Measurements from ENCODE around the gene LIF.
"Not testable (repeated sequence)": the region's sequence is repeated elsewhere in the genome, so short reads cannot be mapped to it uniquely, and the experiment has no call there.

Gene LIF

DNA sequence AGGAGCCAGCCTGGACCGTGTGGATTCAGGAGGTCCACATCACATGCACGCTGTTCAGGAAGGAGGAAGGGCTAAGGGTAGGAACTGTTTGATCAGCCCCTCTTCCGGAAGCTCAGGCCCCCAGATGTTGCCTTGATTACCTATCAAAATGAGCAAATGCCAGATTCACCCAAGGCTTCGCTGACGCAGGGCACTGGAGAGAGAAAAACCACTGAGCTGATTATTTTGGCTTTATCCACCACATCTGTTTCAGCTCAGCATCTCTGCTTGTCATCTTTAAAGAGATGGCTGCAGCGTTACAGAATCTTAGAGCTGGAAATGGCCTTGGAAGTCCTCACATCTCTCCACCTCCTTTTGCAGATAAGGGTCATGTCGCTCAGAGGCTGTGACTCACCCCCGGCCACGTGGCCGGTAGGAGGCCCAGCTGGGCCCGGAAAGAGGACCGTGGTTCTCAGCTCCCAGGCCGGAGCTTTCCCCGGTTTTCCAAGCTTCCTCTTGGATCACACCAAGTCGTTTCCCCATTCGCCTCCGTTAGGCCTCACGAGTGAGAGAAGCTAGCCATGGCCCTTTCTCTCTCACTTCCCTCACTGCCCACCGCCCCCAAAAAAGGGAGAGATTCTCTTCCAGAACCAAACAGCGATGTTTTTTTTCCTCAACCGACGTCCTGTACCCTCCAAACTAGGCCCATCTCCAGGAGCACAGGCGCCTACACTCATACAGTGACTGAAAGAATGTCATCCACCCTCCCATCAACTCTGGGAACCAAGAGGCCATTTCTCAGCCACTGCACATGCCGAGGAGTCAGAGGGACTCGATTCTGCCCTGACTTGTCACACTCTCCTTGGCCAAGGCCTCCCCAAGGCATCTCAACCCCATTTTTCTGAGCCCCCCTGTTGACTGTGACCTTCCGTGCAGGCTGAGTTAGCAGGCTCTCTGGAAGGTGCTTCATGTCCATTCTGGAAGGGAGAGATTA, 37.6 kb downstream of the LIF start:
- no peak overlapping the region for H3K9ac ChIP-seq (ENCODE audit: low read depth in 1 of 2, low read length in 2 of 2)

DNA sequence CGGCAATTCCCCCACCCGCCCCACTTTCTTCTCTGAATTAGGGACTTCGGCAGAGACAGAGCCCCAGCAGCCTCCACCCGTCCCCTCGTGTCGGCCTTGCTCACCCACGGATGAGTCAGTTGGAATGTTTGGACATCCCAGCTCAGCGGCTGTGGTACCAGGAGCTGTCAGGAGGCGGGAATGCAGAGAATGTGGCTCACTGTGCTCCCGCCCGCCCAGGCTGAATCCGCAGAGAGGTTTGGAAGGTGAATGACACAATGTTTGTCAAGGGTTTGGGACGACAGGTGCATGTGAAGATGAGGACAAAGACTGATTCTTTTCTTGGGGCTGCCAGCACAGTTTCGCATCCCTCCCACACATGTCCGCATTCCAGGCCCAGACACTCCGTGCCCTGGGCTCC, 39.6 kb downstream of the LIF start:
- Histone ChIP-seq H3K27ac (ENCODE audit: low read depth in 2 of 2, low read length in 2 of 2) (no peak overlapping the region), H3K4me3 (ENCODE audit: low read length in 2 of 2) (no peak overlapping the region), H3K4me1 (ENCODE audit: control insufficient read depth in 2 of 2, insufficient read depth in 2 of 2, low read length in 2 of 2) (peaks cover 6 to 13% of the 10 kb centered on the region in 2 donors), H3K27me3 (ENCODE audit: control insufficient read depth in 2 of 2, insufficient read depth in 2 of 2, low read length in 2 of 2) (peaks cover 0 to 2% of the 10 kb centered on the region in 2 donors), H3K9ac (ENCODE audit: low read depth in 1 of 2, low read length in 2 of 2) (no peak overlapping the region), H3K36me3 (ENCODE audit: control insufficient read depth in 2 of 2, insufficient read depth in 2 of 2, low read length in 2 of 2) (no peaks in the 10 kb centered on the region), H3K9me3 (ENCODE audit: control insufficient read depth in 2 of 2, low read length in 2 of 2) (no peaks in the 10 kb centered on the region)

More for the DNA sequence above, 37.6 kb downstream of the LIF start:
- Histone ChIP-seq H3K36me3 (ENCODE audit: control insufficient read depth in 2 of 2, insufficient read depth in 2 of 2, low read length in 2 of 2) (no peaks in the 10 kb centered on the region), H3K9me3 (ENCODE audit: control insufficient read depth in 2 of 2, low read length in 2 of 2) (no peaks in the 10 kb centered on the region), H3K27me3 (ENCODE audit: control insufficient read depth in 2 of 2, insufficient read depth in 2 of 2, low read length in 2 of 2) (peaks cover 0 to 2% of the 10 kb centered on the region in 2 donors), H3K4me1 (ENCODE audit: control insufficient read depth in 2 of 2, insufficient read depth in 2 of 2, low read length in 2 of 2) (peaks cover 0 to 4% of the 10 kb centered on the region in 2 donors), H3K27ac (ENCODE audit: low read depth in 2 of 2, low read length in 2 of 2) (peak overlapping the region; percentile 13 to 43), H3K4me3 (ENCODE audit: low read length in 2 of 2) (no peak overlapping the region)

DNA sequence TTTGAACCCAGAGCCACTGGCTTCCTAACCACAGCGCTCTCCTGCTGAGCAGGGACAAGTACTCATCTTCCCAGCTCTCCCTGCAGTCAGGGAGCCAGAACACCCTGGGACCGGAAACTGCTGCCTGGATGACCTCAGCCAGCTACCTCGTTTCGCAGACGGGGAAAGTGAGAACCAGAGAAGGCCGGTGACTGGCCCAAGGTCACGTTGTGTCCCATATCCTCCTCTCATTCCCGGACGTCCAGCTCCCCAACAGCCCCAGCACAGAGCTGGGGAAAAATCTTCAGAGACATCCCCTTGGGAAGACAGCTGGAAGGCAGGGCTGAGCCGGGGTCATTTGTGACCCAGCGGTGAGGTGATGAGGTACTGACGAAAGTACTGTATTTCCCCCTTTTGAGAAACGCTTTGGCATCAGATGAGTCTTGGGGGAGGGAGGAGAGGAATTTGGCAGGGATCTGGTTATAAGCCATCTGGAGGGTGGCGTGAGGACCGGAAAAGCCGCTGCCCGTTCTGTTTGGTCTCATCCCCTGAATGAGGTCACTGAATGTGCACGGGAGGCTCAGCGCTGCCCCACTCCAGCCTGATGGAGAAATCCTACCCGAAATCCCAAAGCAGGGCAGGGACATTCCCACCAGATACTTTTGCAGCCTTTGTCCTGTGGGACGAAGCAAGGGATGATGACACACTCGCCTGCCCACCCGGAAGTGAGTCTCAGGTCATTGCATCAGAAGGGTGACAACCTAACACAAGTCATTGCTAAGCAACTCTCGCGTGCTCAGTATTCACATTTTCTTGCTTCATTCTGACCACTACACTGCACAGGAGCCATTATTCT, 41.1 kb downstream of the LIF start:
- no peak overlapping the region for H3K9ac ChIP-seq (ENCODE audit: low read depth in 1 of 2, low read length in 2 of 2)
- no peak overlapping the region for H3K4me3 ChIP-seq (ENCODE audit: low read length in 2 of 2)
- peaks cover 6 to 16% of the 10 kb centered on the region in 2 donors for H3K4me1 ChIP-seq (ENCODE audit: control insufficient read depth in 2 of 2, insufficient read depth in 2 of 2, low read length in 2 of 2)
- no peaks in the 10 kb centered on the region for H3K27me3 ChIP-seq (ENCODE audit: control insufficient read depth in 2 of 2, insufficient read depth in 2 of 2, low read length in 2 of 2)
- H3K27ac ChIP-seq (ENCODE audit: low read depth in 2 of 2, low read length in 2 of 2): peak overlapping the region in 1 of 2 donors; percentile 16
- no peaks in the 10 kb centered on the region for H3K9me3 ChIP-seq (ENCODE audit: control insufficient read depth in 2 of 2, low read length in 2 of 2)
- H3K36me3 ChIP-seq (ENCODE audit: control insufficient read depth in 2 of 2, insufficient read depth in 2 of 2, low read length in 2 of 2): no peaks in the 10 kb centered on the region

DNA sequence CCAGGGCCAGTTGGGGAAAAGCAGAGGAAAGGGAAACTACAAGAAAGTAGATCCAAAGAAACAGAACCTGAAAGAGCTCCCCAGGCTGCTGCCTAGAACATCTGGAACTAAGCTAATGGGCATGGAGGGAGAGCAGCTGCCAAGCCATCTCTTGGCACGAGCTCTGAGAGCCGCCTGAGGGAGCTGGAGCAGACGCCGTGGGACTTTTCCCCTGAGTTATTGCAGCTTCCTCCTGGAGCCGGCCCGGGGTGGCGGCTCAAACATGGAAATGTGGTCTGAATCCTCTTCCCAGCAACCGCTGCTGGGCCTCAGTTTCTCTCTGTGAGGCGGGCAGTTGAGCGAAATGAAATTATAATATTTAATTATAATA, 41.8 kb downstream of the LIF start:
- Histone ChIP-seq H3K27ac (ENCODE audit: low read depth in 2 of 2, low read length in 2 of 2) (no peak overlapping the region), H3K36me3 (ENCODE audit: control insufficient read depth in 2 of 2, insufficient read depth in 2 of 2, low read length in 2 of 2) (no peaks in the 10 kb centered on the region), H3K4me1 (ENCODE audit: control insufficient read depth in 2 of 2, insufficient read depth in 2 of 2, low read length in 2 of 2) (peaks cover 6 to 16% of the 10 kb centered on the region in 2 donors), H3K9me3 (ENCODE audit: control insufficient read depth in 2 of 2, low read length in 2 of 2) (no peaks in the 10 kb centered on the region), H3K9ac (ENCODE audit: low read depth in 1 of 2, low read length in 2 of 2) (no peak overlapping the region), H3K27me3 (ENCODE audit: control insufficient read depth in 2 of 2, insufficient read depth in 2 of 2, low read length in 2 of 2) (no peaks in the 10 kb centered on the region), H3K4me3 (ENCODE audit: low read length in 2 of 2) (no peak overlapping the region)

DNA sequence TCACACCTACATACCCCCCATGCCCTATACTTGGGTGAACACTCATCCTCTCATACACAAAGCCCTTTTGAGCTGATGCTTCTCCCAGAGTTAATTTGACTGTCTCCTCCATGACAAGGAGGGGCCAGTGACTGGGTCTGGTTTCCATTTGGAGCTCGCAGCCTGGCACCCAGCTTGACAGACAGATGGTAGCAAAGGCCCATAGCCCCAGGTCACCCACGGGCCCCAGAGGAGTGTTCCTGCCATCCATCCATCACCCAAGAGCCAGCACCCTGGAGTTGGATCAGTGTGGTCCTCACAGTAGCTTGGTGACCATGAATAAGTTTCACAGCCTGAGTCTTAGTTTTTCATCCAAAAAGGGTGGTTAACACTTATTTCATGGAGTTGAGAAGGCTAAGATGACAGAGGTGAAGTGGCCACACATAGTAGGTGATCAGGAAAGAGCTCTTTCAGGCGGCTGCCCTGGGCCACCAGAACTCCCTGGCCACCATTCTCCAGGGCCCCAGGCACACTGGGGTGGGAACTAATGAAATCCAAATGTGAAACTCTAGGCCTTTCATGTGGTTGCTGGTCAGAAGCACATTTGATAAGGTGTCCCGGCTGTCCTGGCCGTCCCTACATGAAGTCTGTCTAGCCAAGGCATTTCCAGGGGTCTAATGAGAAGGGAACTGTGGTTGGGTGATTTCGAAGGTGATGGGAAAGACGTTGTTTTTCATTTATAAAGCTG, 42.4 kb downstream of the LIF start:
- no peaks in the 10 kb centered on the region for H3K36me3 ChIP-seq (ENCODE audit: control insufficient read depth in 2 of 2, insufficient read depth in 2 of 2, low read length in 2 of 2)
- H3K9ac ChIP-seq (ENCODE audit: low read depth in 1 of 2, low read length in 2 of 2): no peak overlapping the region
- no peak overlapping the region for H3K4me3 ChIP-seq (ENCODE audit: low read length in 2 of 2)
- no peaks in the 10 kb centered on the region for H3K27me3 ChIP-seq (ENCODE audit: control insufficient read depth in 2 of 2, insufficient read depth in 2 of 2, low read length in 2 of 2)
- H3K4me1 ChIP-seq (ENCODE audit: control insufficient read depth in 2 of 2, insufficient read depth in 2 of 2, low read length in 2 of 2): peaks cover 6 to 16% of the 10 kb centered on the region in 2 donors
- H3K9me3 ChIP-seq (ENCODE audit: control insufficient read depth in 2 of 2, low read length in 2 of 2): no peaks in the 10 kb centered on the region
- H3K27ac ChIP-seq (ENCODE audit: low read depth in 2 of 2, low read length in 2 of 2): no peak overlapping the region

DNA sequence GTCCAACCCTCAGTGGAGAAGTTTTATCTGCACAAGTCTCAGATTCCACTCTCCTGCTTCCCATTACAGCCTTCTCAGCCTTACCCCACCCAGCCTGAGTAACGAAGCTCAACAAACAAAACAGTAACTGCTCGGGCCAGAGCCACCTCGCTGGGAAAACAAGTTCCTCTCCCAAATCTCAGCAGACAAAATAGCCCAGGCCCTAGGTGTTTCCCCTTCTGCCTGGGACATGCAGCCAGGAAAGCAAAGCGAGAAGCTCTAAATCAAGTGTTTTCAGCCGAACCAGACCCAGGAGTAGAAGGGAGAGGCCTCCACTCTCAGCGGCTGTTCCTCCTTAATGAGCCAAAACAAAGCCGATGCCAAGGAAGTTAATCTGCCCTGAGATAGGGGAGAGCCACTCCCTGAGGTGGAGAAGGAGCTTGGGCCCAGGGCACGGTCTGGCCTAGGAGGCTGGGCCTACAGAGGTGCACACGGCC, 44.0 kb downstream of the LIF start:
- peaks cover 6 to 16% of the 10 kb centered on the region in 2 donors for H3K4me1 ChIP-seq (ENCODE audit: control insufficient read depth in 2 of 2, insufficient read depth in 2 of 2, low read length in 2 of 2)
- H3K9me3 ChIP-seq (ENCODE audit: control insufficient read depth in 2 of 2, low read length in 2 of 2): no peaks in the 10 kb centered on the region
- H3K36me3 ChIP-seq (ENCODE audit: control insufficient read depth in 2 of 2, insufficient read depth in 2 of 2, low read length in 2 of 2): no peaks in the 10 kb centered on the region
- no peaks in the 10 kb centered on the region for H3K27me3 ChIP-seq (ENCODE audit: control insufficient read depth in 2 of 2, insufficient read depth in 2 of 2, low read length in 2 of 2)
- peak overlapping the region; percentile 82 for H3K27ac ChIP-seq (ENCODE audit: low read depth in 2 of 2, low read length in 2 of 2)
- H3K4me3 ChIP-seq (ENCODE audit: low read length in 2 of 2): peak overlapping the region in 1 of 2 donors; percentile 48
- peak overlapping the region in 1 of 2 donors; percentile 49 for H3K9ac ChIP-seq (ENCODE audit: low read depth in 1 of 2, low read length in 2 of 2)

DNA sequence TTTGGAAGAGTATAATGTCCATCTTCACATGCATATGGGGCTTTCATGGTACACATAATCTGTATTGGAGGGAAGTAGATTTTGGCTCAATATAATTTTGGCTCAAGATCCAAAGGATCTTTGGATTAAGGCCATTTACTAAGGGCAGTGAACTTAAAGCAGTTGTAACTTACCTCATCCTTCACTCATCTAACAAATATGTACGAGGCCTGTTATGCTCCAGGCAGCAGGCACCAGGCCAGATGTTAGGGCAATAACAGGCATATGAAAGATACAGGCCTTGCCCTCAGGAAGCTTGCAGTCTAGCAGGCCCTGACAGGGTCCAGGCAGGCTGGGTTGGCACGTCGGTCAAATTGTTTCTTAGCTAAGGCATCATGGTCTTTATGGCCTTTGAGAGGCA, 44.6 kb downstream of the LIF start:
- Histone ChIP-seq H3K4me1 (ENCODE audit: control insufficient read depth in 2 of 2, insufficient read depth in 2 of 2, low read length in 2 of 2) (peaks cover 6 to 16% of the 10 kb centered on the region in 2 donors), H3K9ac (ENCODE audit: low read depth in 1 of 2, low read length in 2 of 2) (no peak overlapping the region), H3K36me3 (ENCODE audit: control insufficient read depth in 2 of 2, insufficient read depth in 2 of 2, low read length in 2 of 2) (no peaks in the 10 kb centered on the region), H3K27ac (ENCODE audit: low read depth in 2 of 2, low read length in 2 of 2) (peak overlapping the region; percentile 82), H3K4me3 (ENCODE audit: low read length in 2 of 2) (no peak overlapping the region), H3K27me3 (ENCODE audit: control insufficient read depth in 2 of 2, insufficient read depth in 2 of 2, low read length in 2 of 2) (no peaks in the 10 kb centered on the region), H3K9me3 (ENCODE audit: control insufficient read depth in 2 of 2, low read length in 2 of 2) (no peaks in the 10 kb centered on the region)

DNA sequence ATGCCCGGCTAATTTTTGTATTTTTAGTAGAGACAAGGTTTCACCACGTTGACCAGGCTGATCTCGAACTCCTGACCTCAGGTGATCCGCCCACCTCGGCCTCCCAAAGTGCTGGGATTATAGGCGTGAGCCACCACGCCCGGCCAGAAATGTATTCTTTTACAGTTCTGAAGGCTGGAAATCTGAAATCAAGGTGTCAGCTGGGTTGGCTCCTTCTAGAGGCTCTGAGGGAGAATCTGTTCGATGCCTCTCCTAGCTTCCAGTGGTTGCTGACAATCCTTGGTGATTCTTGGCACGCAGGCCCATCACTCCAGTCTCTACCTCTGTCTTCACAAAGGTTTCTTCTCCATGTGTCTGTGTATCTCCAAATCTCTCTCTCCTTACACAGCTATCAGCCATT, 45.7 kb downstream of the LIF start:
- not testable (repeated sequence) for H3K4me3 ChIP-seq (ENCODE audit: low read length in 2 of 2); H3K27ac ChIP-seq (ENCODE audit: low read depth in 2 of 2, low read length in 2 of 2); H3K27me3 ChIP-seq (ENCODE audit: control insufficient read depth in 2 of 2, insufficient read depth in 2 of 2, low read length in 2 of 2); H3K36me3 ChIP-seq (ENCODE audit: control insufficient read depth in 2 of 2, insufficient read depth in 2 of 2, low read length in 2 of 2); H3K9ac ChIP-seq (ENCODE audit: low read depth in 1 of 2, low read length in 2 of 2); H3K9me3 ChIP-seq (ENCODE audit: control insufficient read depth in 2 of 2, low read length in 2 of 2)
- peaks cover 13 to 20% of the 10 kb centered on the region in 2 donors for H3K4me1 ChIP-seq (ENCODE audit: control insufficient read depth in 2 of 2, insufficient read depth in 2 of 2, low read length in 2 of 2)

DNA sequence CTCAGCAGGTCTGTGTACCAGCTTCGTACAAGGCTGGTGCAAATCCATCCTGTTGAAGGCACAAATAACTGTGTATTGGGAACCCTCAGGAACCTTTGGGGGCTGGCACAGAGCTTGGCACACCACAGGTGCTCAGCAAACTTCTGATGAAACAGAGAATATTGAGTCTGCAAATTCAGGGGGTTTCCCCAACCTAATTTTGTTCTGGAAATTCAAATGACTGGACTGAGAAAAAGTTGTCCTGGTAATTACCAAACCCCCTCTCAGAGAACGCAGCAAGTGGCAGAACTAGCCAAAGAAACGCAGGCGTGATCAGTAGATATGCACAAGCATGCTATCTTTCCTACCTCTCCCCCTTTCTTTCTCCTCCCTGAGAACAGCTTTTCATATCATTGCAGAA, 47.6 kb downstream of the LIF start:
- Histone ChIP-seq H3K27ac (ENCODE audit: low read depth in 2 of 2, low read length in 2 of 2) (no peak overlapping the region), H3K27me3 (ENCODE audit: control insufficient read depth in 2 of 2, insufficient read depth in 2 of 2, low read length in 2 of 2) (no peaks in the 10 kb centered on the region), H3K4me1 (ENCODE audit: control insufficient read depth in 2 of 2, insufficient read depth in 2 of 2, low read length in 2 of 2) (peaks cover 13 to 16% of the 10 kb centered on the region in 2 donors), H3K36me3 (ENCODE audit: control insufficient read depth in 2 of 2, insufficient read depth in 2 of 2, low read length in 2 of 2) (no peaks in the 10 kb centered on the region), H3K4me3 (ENCODE audit: low read length in 2 of 2) (no peak overlapping the region), H3K9me3 (ENCODE audit: control insufficient read depth in 2 of 2, low read length in 2 of 2) (no peaks in the 10 kb centered on the region), H3K9ac (ENCODE audit: low read depth in 1 of 2, low read length in 2 of 2) (no peak overlapping the region)
